ENCODE data around the gene PIK3C2G. TPM values are rescaled to one million over a fixed set of nuclear protein-coding genes. Genes with fewer than 3 reads are reported as not detected.

The PIK3C2G gene
- polyA plus RNA-seq, 3 donors = not detected

DNA sequence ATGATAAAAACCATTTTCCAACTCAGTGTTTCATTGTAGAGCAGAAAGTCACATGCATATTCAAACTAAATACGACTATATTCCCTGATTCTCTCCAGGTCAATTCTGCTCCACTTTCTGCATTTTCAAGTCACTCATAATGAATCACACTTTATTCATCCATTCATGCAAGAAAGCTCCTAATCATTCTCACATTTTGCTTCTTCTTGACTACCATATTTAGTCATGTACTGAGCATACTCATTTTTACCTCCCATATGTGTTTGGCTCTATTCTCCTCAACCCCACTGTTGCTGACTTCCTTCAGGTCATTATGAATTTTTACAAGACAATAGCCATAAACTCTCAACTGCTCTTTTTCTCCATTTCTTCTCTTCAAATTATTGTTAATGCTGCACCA, 43.4 kb upstream of the PIK3C2G start:
- no peak overlapping the region for H2AFZ ChIP-seq (ENCODE audit: insufficient read depth, low read depth, low read length, poor library complexity, severe bottlenecking)
- Mint-ChIP-seq H3K27ac (no peak overlapping the region), H3K27me3 (ENCODE audit: low read depth in 3 of 3) (peaks cover 0 to 2% (median 0%) of the 10 kb centered on the region in 3 donors), H3K4me3 (no peak overlapping the region), H3K9me3 (peaks cover 0 to 3% (median 0%) of the 10 kb centered on the region in 7 donors), H3K4me1 (peaks cover 2% of the 10 kb centered on the region), H3K36me3 (no peaks in the 10 kb centered on the region)
- DNase-seq = no peak
- H4K20me1 ChIP-seq (ENCODE audit: insufficient read depth, low read length) = no peaks in the 10 kb centered on the region
- no peaks in the 10 kb centered on the region for H3K9me3 ChIP-seq (replicated peaks in 1 of 2; ENCODE audit: control insufficient read depth in 1 of 2, insufficient read depth in 1 of 2, low read length in 2 of 2)
- 92% methylated on average over 1 of the region's 1 CpG for WGBS (ENCODE audit: insufficient coverage)
- no peak overlapping the region for H3K9ac ChIP-seq (ENCODE audit: insufficient read depth, low read length, poor library complexity, severe bottlenecking)
- H3K36me3 ChIP-seq (replicated peaks in 1 of 2; ENCODE audit: control insufficient read depth in 1 of 2, insufficient read depth in 2 of 2, low read length in 2 of 2) = no peaks in the 10 kb centered on the region
- TF ChIP-seq CTCF (IDR thresholded peaks at IDR 0.05) = no peak
- H3K4me3 ChIP-seq (replicated peaks in 1 of 3; ENCODE audit: low read depth in 2 of 3, low read length in 3 of 3) = no peak overlapping the region
- H3K27ac ChIP-seq (ENCODE audit: low read depth in 1 of 2, low read length in 2 of 2) = no peak overlapping the region
- H3K4me1 ChIP-seq (ENCODE audit: control insufficient read depth in 1 of 2, insufficient read depth in 2 of 2, low read length in 2 of 2) = no peaks in the 10 kb centered on the region
- no peaks in the 10 kb centered on the region for H3K79me2 ChIP-seq (ENCODE audit: insufficient read depth, low read length)
- no peak overlapping the region for H3K4me2 ChIP-seq (replicated peaks; ENCODE audit: extremely low read depth, low read length, poor library complexity, severe bottlenecking)
- intact Hi-C loops (cut with micrococcal nuclease) = no loop called here
- H3K27me3 ChIP-seq (ENCODE audit: control insufficient read depth in 2 of 2, insufficient read depth in 2 of 2, low read length in 2 of 2) = no peaks in the 10 kb centered on the region

- H3K36me3 Mint-ChIP-seq = no peaks in the 10 kb centered on the region
- Histone ChIP-seq H4K20me1 (ENCODE audit: insufficient read depth, low read length) (no peaks in the 10 kb centered on the region), H3K36me3 (replicated peaks in 1 of 2; ENCODE audit: control insufficient read depth in 1 of 2, insufficient read depth in 2 of 2, low read length in 2 of 2) (no peaks in the 10 kb centered on the region), H3K4me2 (replicated peaks; ENCODE audit: extremely low read depth, low read length, poor library complexity, severe bottlenecking) (no peak overlapping the region), H3K9me3 (replicated peaks in 1 of 2; ENCODE audit: control insufficient read depth in 1 of 2, insufficient read depth in 1 of 2, low read length in 2 of 2) (no peaks in the 10 kb centered on the region), H3K9ac (ENCODE audit: insufficient read depth, low read length, poor library complexity, severe bottlenecking) (no peak overlapping the region), H3K4me1 (ENCODE audit: control insufficient read depth in 1 of 2, insufficient read depth in 2 of 2, low read length in 2 of 2) (no peaks in the 10 kb centered on the region), H3K27ac (ENCODE audit: low read depth in 1 of 2, low read length in 2 of 2) (no peak overlapping the region), H2AFZ (ENCODE audit: insufficient read depth, low read depth, low read length, poor library complexity, severe bottlenecking) (no peak overlapping the region), H3K27me3 (ENCODE audit: control insufficient read depth in 2 of 2, insufficient read depth in 2 of 2, low read length in 2 of 2) (no peaks in the 10 kb centered on the region), H3K4me3 (replicated peaks in 1 of 3; ENCODE audit: low read depth in 2 of 3, low read length in 3 of 3) (no peak overlapping the region), H3K79me2 (ENCODE audit: insufficient read depth, low read length) (no peaks in the 10 kb centered on the region)
- no peak overlapping the region for H3K4me3 Mint-ChIP-seq
- WGBS (ENCODE audit: insufficient coverage) = 39% methylated on average over 2 of the region's 4 CpGs
- H3K27me3 Mint-ChIP-seq (ENCODE audit: low read depth in 3 of 3) = no peaks in the 10 kb centered on the region
- intact Hi-C loops (cut with micrococcal nuclease) = no loop called here
- TF ChIP-seq CTCF (IDR thresholded peaks at IDR 0.05) = no peak
- H3K4me1 Mint-ChIP-seq = peaks cover 2% of the 10 kb centered on the region
- H3K9me3 Mint-ChIP-seq = peaks cover 0 to 3% (median 0%) of the 10 kb centered on the region in 7 donors
- DNase-seq = no peak
- H3K27ac Mint-ChIP-seq = no peak overlapping the region
Observed at GRCh38 chr12:18221726-18222125, 39.6 kb upstream of the PIK3C2G start.

All from CD14-positive monocyte (primary cell).